ENCODE results near the gene FOXL1. TPM values are rescaled to one million over a fixed set of nuclear protein-coding genes. Genes with fewer than 3 reads are reported as not detected.

Gene FOXL1
- total and polyA plus RNA-seq, 2 of the 13 experiments (the other 11 are each of a cell fraction or from before 2014, with no cell fraction given): not detected

- DNase-seq (ENCODE audit: low spot score) (no peak), FAIRE-seq (no peak)
- CTCF ChIA-PET (ENCODE audit: low intra/inter-chr PET ratio, low total read pairs): no interaction called here
Observed at GRCh38 chr16:86626966-86627365, 48.6 kb downstream of the FOXL1 start.

More at GRCh38 chr16:86626966-86627365, 48.6 kb downstream of the FOXL1 start:
- no peak overlapping the region for H2AFZ ChIP-seq (ENCODE audit: low read length)
- no peak overlapping the region for H3K4me2 ChIP-seq (ENCODE audit: low read depth, low read length)
- H3K9me3 ChIP-seq (ENCODE audit: low read length): no peaks in the 10 kb centered on the region
- BruUV-seq (replicated peaks): no TSS peak
- H3K27me3 ChIP-seq (ENCODE audit: control insufficient read depth in 1 of 2, insufficient read depth in 2 of 2, low read length in 2 of 2): peaks cover 3 to 58% of the 10 kb centered on the region in 2 experiments; a peak in 4 of 5 replicates
- H3K79me2 ChIP-seq (ENCODE audit: insufficient read depth, low read length): no peaks in the 10 kb centered on the region
- ATAC-seq: no peak
- WGBS (ENCODE audit: low lambda C conversion rate): 45% methylated on average over 8 of the region's 8 CpGs
- intact Hi-C loops (cut with micrococcal nuclease; ENCODE audit: unreplicated experiment): no loop called here
- no peak overlapping the region for H3K27ac ChIP-seq (ENCODE audit: extremely low read length, insufficient read depth, low read length)
- no peak overlapping the region for H3K4me3 ChIP-seq (replicated peaks in 1 of 3; ENCODE audit: insufficient read depth in 1 of 3, low read depth in 2 of 3, low read length in 3 of 3)
- no peak for TF ChIP-seq CENPT (CRISPR knock-in tag; IDR thresholded peaks at IDR 0.05; ENCODE audit: low read depth)
- TF ChIP-seq ZFP82 (CRISPR knock-in tag; IDR thresholded peaks at IDR 0.05; ENCODE audit: borderline replicate concordance): no peak
- TF ChIP-seq STAT5B (CRISPR knock-in tag; IDR thresholded peaks at IDR 0.05): no peak
- TF ChIP-seq JDP2 (CRISPR knock-in tag; IDR thresholded peaks at IDR 0.05; ENCODE audit: borderline replicate concordance): no peak
- TF ChIP-seq ZNF382 (CRISPR knock-in tag; IDR thresholded peaks at IDR 0.05; ENCODE audit: borderline replicate concordance): no peak
- no peak for TF ChIP-seq THAP9 (CRISPR knock-in tag; IDR thresholded peaks at IDR 0.05; ENCODE audit: borderline replicate concordance)
- TF ChIP-seq BCL3 (CRISPR knock-in tag; IDR thresholded peaks at IDR 0.05): no peak
- no peak for TF ChIP-seq ZFP41 (CRISPR knock-in tag; IDR thresholded peaks at IDR 0.05; ENCODE audit: borderline replicate concordance)
- in situ Hi-C loops (cut with HindIII; ENCODE audit: extremely low pct_ligation_motif_present, low pct_unique_long_range_greater_than_20kb): no loop called here
- H3K4me1 ChIP-seq (ENCODE audit: insufficient read depth, low read length): no peaks in the 10 kb centered on the region
- no peaks in the 10 kb centered on the region for H4K20me1 ChIP-seq (ENCODE audit: insufficient read depth, low read length)
- H3K36me3 ChIP-seq (replicated peaks in 1 of 2; ENCODE audit: control insufficient read depth in 1 of 2, insufficient read depth in 2 of 2, low read length in 2 of 2): no peaks in the 10 kb centered on the region
- POLR2A ChIA-PET: no interaction called here
- H3K9ac ChIP-seq (ENCODE audit: insufficient read depth, low read depth, low read length): no peak overlapping the region
